ENCODE results near the gene NECTIN1. TPM values are rescaled to one million over a fixed set of nuclear protein-coding genes. Genes with fewer than 3 reads are reported as not detected.

Gene NECTIN1
- total RNA-seq, 2 experiments from 2014 or later: 0.53 to 0.98 TPM

GRCh38 chr11:119722281-119722794, 6.7 kb downstream of the NECTIN1 start:
- no peaks in the 10 kb centered on the region for H3K9me3 Mint-ChIP-seq (ENCODE audit: low read depth)
- ATAC-seq: no peak
- DNase-seq: no peak
- no peaks in the 10 kb centered on the region for H3K36me3 Mint-ChIP-seq
- H3K4me3 Mint-ChIP-seq: no peak overlapping the region
- no peak overlapping the region for H3K27ac Mint-ChIP-seq
- H3K4me1 Mint-ChIP-seq: no peaks in the 10 kb centered on the region
- peaks cover 35% of the 10 kb centered on the region for H3K27me3 Mint-ChIP-seq
- CTCF ChIA-PET: interaction anchor here (1.4 to 1.5 kb wide), 2 partner anchors 48 to 385 kb away, joined by 3 read pairs; no protein-coding TSS in a partner anchor

GRCh38 chr11:119721129-119722120, 7.6 kb downstream of the NECTIN1 start:
- ATAC-seq (no peak), DNase-seq (no peak)
- Mint-ChIP-seq H3K36me3 (no peaks in the 10 kb centered on the region), H3K27ac (no peak overlapping the region), H3K9me3 (ENCODE audit: low read depth) (no peaks in the 10 kb centered on the region), H3K4me1 (no peaks in the 10 kb centered on the region), H3K4me3 (no peak overlapping the region), H3K27me3 (peaks cover 26% of the 10 kb centered on the region)
- CTCF ChIA-PET: interaction anchor here (1.4 to 1.5 kb wide), 2 partner anchors 49 to 386 kb away, joined by 3 read pairs; no protein-coding TSS in a partner anchor

GRCh38 chr11:119720311-119720913, 8.6 kb downstream of the NECTIN1 start:
- peaks cover 16% of the 10 kb centered on the region for H3K27me3 Mint-ChIP-seq
- H3K9me3 Mint-ChIP-seq (ENCODE audit: low read depth): no peaks in the 10 kb centered on the region
- no peaks in the 10 kb centered on the region for H3K4me1 Mint-ChIP-seq
- H3K27ac Mint-ChIP-seq: no peak overlapping the region
- CTCF ChIA-PET: interaction anchor here (1.5 to 1.7 kb wide), 2 partner anchors 9 to 387 kb away, joined by 3 to 7 read pairs; partner anchors contain the start of gene NECTIN1
- H3K4me3 Mint-ChIP-seq: no peak overlapping the region
- no peaks in the 10 kb centered on the region for H3K36me3 Mint-ChIP-seq
- no peak for ATAC-seq
- no peak for DNase-seq

- DNase-seq (no peak), ATAC-seq (no peak)
- Mint-ChIP-seq H3K36me3 (no peaks in the 10 kb centered on the region), H3K27me3 (peaks cover 10% of the 10 kb centered on the region), H3K27ac (no peak overlapping the region), H3K9me3 (ENCODE audit: low read depth) (no peaks in the 10 kb centered on the region), H3K4me1 (no peaks in the 10 kb centered on the region), H3K4me3 (no peak overlapping the region)
- CTCF ChIA-PET: interaction anchor here (1.8 kb wide), 1 partner anchor 12 kb away, joined by 4 read pairs; no protein-coding TSS in a partner anchor
Measured at GRCh38 chr11:119717839-119718534, 11.0 kb downstream of the NECTIN1 start.

- Mint-ChIP-seq H3K4me3 (no peak overlapping the region), H3K27me3 (peaks cover 11% of the 10 kb centered on the region), H3K9me3 (ENCODE audit: low read depth) (no peaks in the 10 kb centered on the region), H3K36me3 (no peaks in the 10 kb centered on the region), H3K4me1 (no peaks in the 10 kb centered on the region), H3K27ac (no peak overlapping the region)
- DNase-seq (no peak), ATAC-seq (no peak)
- CTCF ChIA-PET: interaction anchor here (0.7 to 1.8 kb wide), 3 partner anchors 10 to 13 kb away, joined by 3 to 4 read pairs (median 4); partner anchors contain the start of gene NECTIN1
Measured at GRCh38 chr11:119716582-119717498, 12.2 kb downstream of the NECTIN1 start.

GRCh38 chr11:119714590-119714989, 14.4 kb downstream of the NECTIN1 start:
- ATAC-seq (no peak), DNase-seq (no peak)
- Mint-ChIP-seq H3K4me1 (peaks cover 5% of the 10 kb centered on the region), H3K4me3 (no peak overlapping the region), H3K9me3 (ENCODE audit: low read depth) (no peaks in the 10 kb centered on the region), H3K27me3 (peaks cover 25% of the 10 kb centered on the region), H3K27ac (no peak overlapping the region), H3K36me3 (no peaks in the 10 kb centered on the region)
- CTCF ChIA-PET: no interaction called here

- H3K36me3 Mint-ChIP-seq: no peaks in the 10 kb centered on the region
- H3K4me1 Mint-ChIP-seq: peaks cover 5% of the 10 kb centered on the region
- CTCF ChIA-PET: no interaction called here
- no peaks in the 10 kb centered on the region for H3K9me3 Mint-ChIP-seq (ENCODE audit: low read depth)
- H3K27ac Mint-ChIP-seq: no peak overlapping the region
- DNase-seq (no peak), ATAC-seq (no peak)
- H3K27me3 Mint-ChIP-seq: peaks cover 27% of the 10 kb centered on the region
- H3K4me3 Mint-ChIP-seq: no peak overlapping the region
Measured at GRCh38 chr11:119714189-119714588, 14.8 kb downstream of the NECTIN1 start.

GRCh38 chr11:119713359-119714040, 15.5 kb downstream of the NECTIN1 start:
- no peaks in the 10 kb centered on the region for H3K9me3 Mint-ChIP-seq (ENCODE audit: low read depth)
- H3K27ac Mint-ChIP-seq: no peak overlapping the region
- DNase-seq: no peak
- peaks cover 33% of the 10 kb centered on the region for H3K27me3 Mint-ChIP-seq
- CTCF ChIA-PET: no interaction called here
- no peak for ATAC-seq
- no peaks in the 10 kb centered on the region for H3K36me3 Mint-ChIP-seq
- H3K4me1 Mint-ChIP-seq: peaks cover 5% of the 10 kb centered on the region
- no peak overlapping the region for H3K4me3 Mint-ChIP-seq

- Mint-ChIP-seq H3K4me1 (peaks cover 5% of the 10 kb centered on the region), H3K4me3 (no peak overlapping the region), H3K9me3 (ENCODE audit: low read depth) (no peaks in the 10 kb centered on the region), H3K27ac (no peak overlapping the region), H3K27me3 (peaks cover 41% of the 10 kb centered on the region), H3K36me3 (no peaks in the 10 kb centered on the region)
- CTCF ChIA-PET: interaction anchor here (1.6 kb wide), 1 partner anchor 17 kb away, joined by 5 read pairs; the partner anchor contains the start of gene NECTIN1
- DNase-seq (no peak), ATAC-seq (no peak)
Measured at GRCh38 chr11:119712459-119713358, 16.3 kb downstream of the NECTIN1 start.

- no peak for ATAC-seq
- no peak for DNase-seq
- Mint-ChIP-seq H3K27ac (no peak overlapping the region), H3K27me3 (peaks cover 48% of the 10 kb centered on the region), H3K9me3 (ENCODE audit: low read depth) (no peaks in the 10 kb centered on the region), H3K36me3 (no peaks in the 10 kb centered on the region), H3K4me3 (no peak overlapping the region), H3K4me1 (peaks cover 5% of the 10 kb centered on the region)
- CTCF ChIA-PET: interaction anchor here (1.0 to 1.6 kb wide), 2 partner anchors 17 to 18 kb away, joined by 3 to 5 read pairs; partner anchors contain the start of gene NECTIN1
Measured at GRCh38 chr11:119712006-119712405, 17.0 kb downstream of the NECTIN1 start.

GRCh38 chr11:119711476-119711875, 17.5 kb downstream of the NECTIN1 start:
- ATAC-seq: no peak

More at GRCh38 chr11:119711476-119711875, 17.5 kb downstream of the NECTIN1 start:
- Mint-ChIP-seq H3K9me3 (ENCODE audit: low read depth) (no peaks in the 10 kb centered on the region), H3K27ac (no peak overlapping the region), H3K4me3 (no peak overlapping the region), H3K27me3 (peaks cover 48% of the 10 kb centered on the region), H3K36me3 (no peaks in the 10 kb centered on the region), H3K4me1 (peaks cover 5% of the 10 kb centered on the region)
- no peak for DNase-seq
- CTCF ChIA-PET: interaction anchor here (0.7 to 1.6 kb wide), 3 partner anchors 16 to 18 kb away, joined by 3 to 5 read pairs (median 3); partner anchors contain the start of gene NECTIN1

All from activated CD8-positive, alpha-beta memory T cell treated with anti-CD3 and anti-CD28 coated beads, Interleukin-2, amount 10 ng/mL, durations not matched to agents 7 days and 5 days (primary cell).